ENCODE data around the gene THSD7A. TPM values are rescaled to one million over a fixed set of nuclear protein-coding genes. Genes with fewer than 3 reads are reported as not detected.

THSD7A gene
- total RNA-seq, 1 experiment from 2014 or later: 0.64 TPM

DNA sequence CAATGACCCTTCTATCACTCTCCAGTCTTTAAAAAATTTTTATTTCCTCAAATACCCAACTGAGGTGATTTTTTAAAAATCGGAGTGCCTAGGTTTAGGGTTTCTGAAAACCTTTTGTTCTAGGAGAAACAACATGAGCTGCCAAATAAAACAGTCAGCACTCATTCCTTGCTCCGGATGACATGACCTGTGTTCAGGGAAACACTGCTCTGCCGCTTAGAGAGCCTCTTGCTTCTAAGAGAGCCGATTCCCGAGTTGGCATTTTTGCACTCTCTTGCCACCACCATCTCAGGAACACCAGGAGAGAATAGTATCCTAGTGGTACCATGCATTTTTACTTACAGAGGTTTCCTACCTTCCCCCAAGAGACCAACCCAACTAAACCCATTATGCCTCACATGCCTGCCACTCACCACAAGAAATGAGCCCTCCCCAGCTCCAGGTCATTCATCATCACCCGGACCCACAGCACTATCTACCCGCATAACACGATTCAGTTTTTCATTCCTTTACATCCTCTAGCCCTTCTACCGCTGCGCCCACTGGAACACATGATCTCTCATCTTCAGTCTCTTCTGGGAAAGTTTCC, 365.4 kb downstream of the THSD7A start:
- POLR2A ChIA-PET (ENCODE audit: low non-redundant PET): no interaction called here
- no TSS peak for BruUV-seq (replicated peaks)
- CTCF ChIA-PET: no interaction called here
- Histone ChIP-seq H3K27ac (ENCODE audit: low read depth, low read length, poor library complexity, severe bottlenecking) (no peak overlapping the region), H3K36me3 (ENCODE audit: insufficient read depth, low read length, poor library complexity, severe bottlenecking) (no peaks in the 10 kb centered on the region), H3K9me3 (ENCODE audit: low read depth, low read length, poor library complexity, severe bottlenecking) (no peaks in the 10 kb centered on the region), H3K4me3 (ENCODE audit: low read depth, low read length, poor library complexity, severe bottlenecking) (no peak overlapping the region), H3K27me3 (replicated peaks; ENCODE audit: insufficient read depth, low read depth, low read length, poor library complexity) (no peaks in the 10 kb centered on the region), H3K4me1 (ENCODE audit: insufficient read depth, low read length, poor library complexity, severe bottlenecking) (peaks cover 31% of the 10 kb centered on the region)
- DNase-seq (ENCODE audit: low spot score): no peak
- intact Hi-C loops (cut with micrococcal nuclease; ENCODE audit: unreplicated experiment): no loop called here
- TF ChIP-seq, protein P1, sequence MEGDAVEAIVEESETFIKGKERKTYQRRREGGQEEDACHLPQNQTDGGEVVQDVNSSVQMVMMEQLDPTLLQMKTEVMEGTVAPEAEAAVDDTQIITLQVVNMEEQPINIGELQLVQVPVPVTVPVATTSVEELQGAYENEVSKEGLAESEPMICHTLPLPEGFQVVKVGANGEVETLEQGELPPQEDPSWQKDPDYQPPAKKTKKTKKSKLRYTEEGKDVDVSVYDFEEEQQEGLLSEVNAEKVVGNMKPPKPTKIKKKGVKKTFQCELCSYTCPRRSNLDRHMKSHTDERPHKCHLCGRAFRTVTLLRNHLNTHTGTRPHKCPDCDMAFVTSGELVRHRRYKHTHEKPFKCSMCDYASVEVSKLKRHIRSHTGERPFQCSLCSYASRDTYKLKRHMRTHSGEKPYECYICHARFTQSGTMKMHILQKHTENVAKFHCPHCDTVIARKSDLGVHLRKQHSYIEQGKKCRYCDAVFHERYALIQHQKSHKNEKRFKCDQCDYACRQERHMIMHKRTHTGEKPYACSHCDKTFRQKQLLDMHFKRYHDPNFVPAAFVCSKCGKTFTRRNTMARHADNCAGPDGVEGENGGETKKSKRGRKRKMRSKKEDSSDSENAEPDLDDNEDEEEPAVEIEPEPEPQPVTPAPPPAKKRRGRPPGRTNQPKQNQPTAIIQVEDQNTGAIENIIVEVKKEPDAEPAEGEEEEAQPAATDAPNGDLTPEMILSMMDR (conservative IDR thresholded peaks at IDR 0.05; ENCODE audit: low read depth, low read length): no peak
- no peak for TF ChIP-seq EZH2 (IDR thresholded peaks at IDR 0.05; ENCODE audit: borderline replicate concordance, low read depth, low read length, poor library complexity, severe bottlenecking)

DNA sequence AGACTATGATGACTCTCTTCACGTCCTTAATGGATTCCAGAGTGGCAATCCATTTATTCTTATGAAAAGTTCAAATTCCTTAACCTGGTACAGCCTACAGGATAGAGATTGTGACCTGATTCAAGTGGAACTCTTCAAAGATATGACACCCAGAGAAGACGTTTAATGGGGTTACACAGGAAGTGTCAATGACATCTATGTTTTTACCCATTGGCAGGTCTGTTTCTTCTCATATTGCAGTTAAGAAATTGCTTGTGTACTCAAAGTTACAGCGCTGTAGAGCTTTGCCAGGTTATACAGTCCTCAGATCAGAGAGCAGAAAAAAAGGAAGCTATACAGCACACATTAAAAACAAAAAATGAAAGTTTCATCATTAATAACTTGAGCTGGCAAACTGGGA, 367.4 kb downstream of the THSD7A start:
- Histone ChIP-seq H3K27ac (ENCODE audit: low read depth, low read length, poor library complexity, severe bottlenecking) (no peak overlapping the region), H3K4me1 (ENCODE audit: insufficient read depth, low read length, poor library complexity, severe bottlenecking) (peaks cover 36% of the 10 kb centered on the region), H3K9me3 (ENCODE audit: low read depth, low read length, poor library complexity, severe bottlenecking) (no peaks in the 10 kb centered on the region), H3K36me3 (ENCODE audit: insufficient read depth, low read length, poor library complexity, severe bottlenecking) (no peaks in the 10 kb centered on the region), H3K4me3 (ENCODE audit: low read depth, low read length, poor library complexity, severe bottlenecking) (no peak overlapping the region), H3K27me3 (replicated peaks; ENCODE audit: insufficient read depth, low read depth, low read length, poor library complexity) (no peaks in the 10 kb centered on the region)
- CTCF ChIA-PET: no interaction called here
- intact Hi-C loops (cut with micrococcal nuclease; ENCODE audit: unreplicated experiment): no loop called here
- TF ChIP-seq EZH2 (IDR thresholded peaks at IDR 0.05; ENCODE audit: borderline replicate concordance, low read depth, low read length, poor library complexity, severe bottlenecking): no peak
- TF ChIP-seq, protein P1 (conservative IDR thresholded peaks at IDR 0.05; ENCODE audit: low read depth, low read length): no peak
- BruUV-seq (replicated peaks): no TSS peak
- DNase-seq (ENCODE audit: low spot score): no peak
- POLR2A ChIA-PET (ENCODE audit: low non-redundant PET): no interaction called here

DNA sequence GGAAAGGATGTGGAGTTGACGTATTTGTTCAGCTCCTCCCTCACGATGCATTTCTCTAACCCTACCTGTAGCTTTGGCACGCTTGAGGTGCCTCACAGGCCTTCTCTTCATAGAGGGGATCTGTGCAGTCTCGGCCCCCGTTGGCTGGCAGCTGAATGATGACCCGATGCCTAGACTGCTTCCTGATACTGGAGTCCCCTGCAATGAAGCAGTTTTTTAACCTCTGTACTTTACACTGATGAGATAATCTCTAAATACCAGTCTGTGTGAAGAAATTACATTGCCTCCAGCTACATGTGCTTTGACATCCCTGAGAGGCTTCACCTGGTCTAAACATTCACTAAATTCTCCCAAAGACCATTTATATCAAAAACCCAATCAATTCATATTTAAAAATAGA, 370.1 kb downstream of the THSD7A start:
- CTCF ChIA-PET: no interaction called here

More for the DNA sequence above, 370.1 kb downstream of the THSD7A start:
- no peak for DNase-seq (ENCODE audit: low spot score)
- no peaks in the 10 kb centered on the region for H3K9me3 ChIP-seq (ENCODE audit: low read depth, low read length, poor library complexity, severe bottlenecking)
- no peak overlapping the region for H3K27ac ChIP-seq (ENCODE audit: low read depth, low read length, poor library complexity, severe bottlenecking)
- POLR2A ChIA-PET (ENCODE audit: low non-redundant PET): no interaction called here
- no peak overlapping the region for H3K4me3 ChIP-seq (ENCODE audit: low read depth, low read length, poor library complexity, severe bottlenecking)
- H3K4me1 ChIP-seq (ENCODE audit: insufficient read depth, low read length, poor library complexity, severe bottlenecking): peaks cover 50% of the 10 kb centered on the region
- no peaks in the 10 kb centered on the region for H3K27me3 ChIP-seq (replicated peaks; ENCODE audit: insufficient read depth, low read depth, low read length, poor library complexity)
- no peaks in the 10 kb centered on the region for H3K36me3 ChIP-seq (ENCODE audit: insufficient read depth, low read length, poor library complexity, severe bottlenecking)
- intact Hi-C loops (cut with micrococcal nuclease; ENCODE audit: unreplicated experiment): no loop called here
- no peak for TF ChIP-seq EZH2 (IDR thresholded peaks at IDR 0.05; ENCODE audit: borderline replicate concordance, low read depth, low read length, poor library complexity, severe bottlenecking)
- TF ChIP-seq, protein P1 (conservative IDR thresholded peaks at IDR 0.05; ENCODE audit: low read depth, low read length): no peak
- BruUV-seq (replicated peaks): no TSS peak
